ENCODE measurements around the gene HES4. TPM values are rescaled to one million over a fixed set of nuclear protein-coding genes. Genes with fewer than 3 reads are reported as not detected.

HES4 gene
- total RNA-seq, 1 donor from 2014 or later = 218 TPM

- no peak overlapping the region for H3K27ac Mint-ChIP-seq (ENCODE audit: unreplicated experiment)
- TF ChIP-seq, protein P1, sequence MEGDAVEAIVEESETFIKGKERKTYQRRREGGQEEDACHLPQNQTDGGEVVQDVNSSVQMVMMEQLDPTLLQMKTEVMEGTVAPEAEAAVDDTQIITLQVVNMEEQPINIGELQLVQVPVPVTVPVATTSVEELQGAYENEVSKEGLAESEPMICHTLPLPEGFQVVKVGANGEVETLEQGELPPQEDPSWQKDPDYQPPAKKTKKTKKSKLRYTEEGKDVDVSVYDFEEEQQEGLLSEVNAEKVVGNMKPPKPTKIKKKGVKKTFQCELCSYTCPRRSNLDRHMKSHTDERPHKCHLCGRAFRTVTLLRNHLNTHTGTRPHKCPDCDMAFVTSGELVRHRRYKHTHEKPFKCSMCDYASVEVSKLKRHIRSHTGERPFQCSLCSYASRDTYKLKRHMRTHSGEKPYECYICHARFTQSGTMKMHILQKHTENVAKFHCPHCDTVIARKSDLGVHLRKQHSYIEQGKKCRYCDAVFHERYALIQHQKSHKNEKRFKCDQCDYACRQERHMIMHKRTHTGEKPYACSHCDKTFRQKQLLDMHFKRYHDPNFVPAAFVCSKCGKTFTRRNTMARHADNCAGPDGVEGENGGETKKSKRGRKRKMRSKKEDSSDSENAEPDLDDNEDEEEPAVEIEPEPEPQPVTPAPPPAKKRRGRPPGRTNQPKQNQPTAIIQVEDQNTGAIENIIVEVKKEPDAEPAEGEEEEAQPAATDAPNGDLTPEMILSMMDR (IDR thresholded peaks at IDR 0.05; ENCODE audit: partially characterized antibody, unreplicated experiment) = no peak
These were observed 22.0 kb upstream of the HES4 start for GRCh38 chr1:1021920-1022259.

DNA sequence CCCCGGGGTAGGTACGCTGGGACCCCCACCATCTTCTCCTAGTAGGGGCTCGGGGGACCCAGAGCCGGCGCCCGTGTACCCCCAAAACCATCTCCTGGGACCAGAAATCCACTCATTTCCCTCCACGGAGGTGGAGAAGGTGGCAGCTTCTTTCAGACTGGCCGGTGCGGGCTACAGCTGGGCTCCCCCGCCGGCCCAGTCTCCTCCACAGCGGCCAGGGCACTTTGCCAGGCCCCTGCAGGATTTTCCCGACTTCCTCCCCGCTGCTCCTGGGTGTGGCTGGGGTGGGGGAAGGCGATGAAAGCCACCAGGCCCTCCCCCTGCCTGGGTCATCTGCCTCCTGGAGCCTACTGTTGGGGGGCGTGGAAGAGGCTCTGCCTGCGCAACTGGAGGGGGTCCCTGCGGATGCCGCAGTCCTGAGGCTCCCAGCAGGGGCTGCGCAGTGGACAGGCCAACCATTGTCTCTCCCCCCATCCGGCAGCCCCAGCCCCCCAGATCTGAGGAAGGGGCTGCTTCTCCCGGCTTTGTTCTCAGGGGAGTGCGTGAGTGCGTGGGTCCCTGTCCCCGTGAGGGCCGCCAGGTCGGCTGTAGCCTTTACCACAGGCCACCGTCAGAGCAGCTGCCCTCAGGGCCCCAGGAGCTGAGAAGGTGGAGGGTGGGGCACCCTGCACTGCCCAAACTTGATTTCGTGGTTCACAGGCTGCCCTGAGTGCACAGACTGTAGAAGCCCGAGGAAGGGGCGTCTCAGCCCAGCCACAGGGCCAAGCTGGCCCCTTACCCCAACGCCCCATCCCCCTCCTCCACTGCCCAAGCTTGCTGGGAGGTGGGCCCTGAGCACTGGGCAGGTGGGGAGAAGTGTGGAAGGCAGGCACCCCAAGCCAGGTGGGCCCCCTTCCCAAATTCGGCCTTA is 21.4 kb upstream of the HES4 start:
- peak; percentile 62 for DNase-seq
- peak overlapping the region; percentile 73 for H3K27ac Mint-ChIP-seq (ENCODE audit: unreplicated experiment)
- no peaks in the 10 kb centered on the region for H3K36me3 Mint-ChIP-seq (ENCODE audit: unreplicated experiment)
- peaks cover 17% of the 10 kb centered on the region for H3K9me3 Mint-ChIP-seq (ENCODE audit: unreplicated experiment)
- peaks cover 7% of the 10 kb centered on the region for H3K27me3 Mint-ChIP-seq (ENCODE audit: unreplicated experiment)
- TF ChIP-seq, protein P1 (IDR thresholded peaks at IDR 0.05; ENCODE audit: partially characterized antibody, unreplicated experiment) = no peak
- H3K4me1 Mint-ChIP-seq (ENCODE audit: low read depth, unreplicated experiment) = peaks cover 15% of the 10 kb centered on the region
- H3K4me3 Mint-ChIP-seq (ENCODE audit: unreplicated experiment) = peak overlapping the region; percentile 85

More at GRCh38 chr1:1021920-1022259, 22.0 kb upstream of the HES4 start:
- peaks cover 15% of the 10 kb centered on the region for H3K4me1 Mint-ChIP-seq (ENCODE audit: low read depth, unreplicated experiment)
- H3K36me3 Mint-ChIP-seq (ENCODE audit: unreplicated experiment) = no peaks in the 10 kb centered on the region
- H3K27me3 Mint-ChIP-seq (ENCODE audit: unreplicated experiment) = peaks cover 7% of the 10 kb centered on the region
- peak; percentile 12 for DNase-seq
- peaks cover 17% of the 10 kb centered on the region for H3K9me3 Mint-ChIP-seq (ENCODE audit: unreplicated experiment)
- peak overlapping the region; percentile 85 for H3K4me3 Mint-ChIP-seq (ENCODE audit: unreplicated experiment)

GRCh38 chr1:1020415-1021009 is 20.6 kb upstream of the HES4 start:
- TF ChIP-seq, protein P1 (IDR thresholded peaks at IDR 0.05; ENCODE audit: partially characterized antibody, unreplicated experiment) = no peak
- peak overlapping the region; percentile 85 for H3K4me3 Mint-ChIP-seq (ENCODE audit: unreplicated experiment)
- peaks cover 14% of the 10 kb centered on the region for H3K9me3 Mint-ChIP-seq (ENCODE audit: unreplicated experiment)
- H3K36me3 Mint-ChIP-seq (ENCODE audit: unreplicated experiment) = no peaks in the 10 kb centered on the region
- H3K4me1 Mint-ChIP-seq (ENCODE audit: low read depth, unreplicated experiment) = peaks cover 12% of the 10 kb centered on the region
- DNase-seq = peak; percentile 57
- peaks cover 7% of the 10 kb centered on the region for H3K27me3 Mint-ChIP-seq (ENCODE audit: unreplicated experiment)
- no peak overlapping the region for H3K27ac Mint-ChIP-seq (ENCODE audit: unreplicated experiment)

GRCh38 chr1:1020000-1020404 is 20.1 kb upstream of the HES4 start, which contains the start of gene AGRN:
Gene AGRN, plus strand, starts transcription at chr1:1020120. Its CDS starts 53 bp downstream, at chr1:1020173.
- peak; percentile 54 for DNase-seq
- peaks cover 14% of the 10 kb centered on the region for H3K9me3 Mint-ChIP-seq (ENCODE audit: unreplicated experiment)
- H3K4me1 Mint-ChIP-seq (ENCODE audit: low read depth, unreplicated experiment) = peaks cover 14% of the 10 kb centered on the region
- no peak within 1 kb of the TSS for H3K27ac Mint-ChIP-seq (ENCODE audit: unreplicated experiment)
- TF ChIP-seq, protein P1 (IDR thresholded peaks at IDR 0.05; ENCODE audit: partially characterized antibody, unreplicated experiment) = no peak
- H3K4me3 Mint-ChIP-seq (ENCODE audit: unreplicated experiment) = peak within 1 kb of the TSS; percentile 85
- peaks cover 7% of the 10 kb centered on the region for H3K27me3 Mint-ChIP-seq (ENCODE audit: unreplicated experiment)
- no peaks in the 10 kb centered on the region for H3K36me3 Mint-ChIP-seq (ENCODE audit: unreplicated experiment)

Measured in glutamatergic neuron (in vitro differentiated cells).